Aorta (tissue), 5 donors: ENCODE data around the gene CDH23. TPM values are rescaled to one million over a fixed set of nuclear protein-coding genes. Genes with fewer than 3 reads are reported as not detected.

Source experiments
- ATAC-seq: fragments of 200-7000 bp; cut with Tn5 transposase; one replicate; pipeline ENCODE4 v1.9.1; 2022; ENCODE audit warnings: moderate library complexity; ENCODE audit not compliant: low FRiP score
- DNase-seq, 2 donors: peaks; one replicate each; pipeline ENCODE4 v3.0.0-alpha.2; 2020
- H3K27ac ChIP-seq, 2 donors: one replicate each; pipeline ENCODE4 v1.5.1; 2013; ENCODE audit warnings: low read length in 2 of 2, mild to moderate bottlenecking in 2 of 2, moderate library complexity in 2 of 2, control low read depth in 1 of 2, inconsistent platforms in 1 of 2, low read depth in 1 of 2
- H3K27me3 ChIP-seq, 2 donors: one replicate each; pipeline ENCODE4 v1.6.1; 2013; ENCODE audit warnings: control low read depth in 1 of 2, low read length in 1 of 2, mild to moderate bottlenecking in 1 of 2, moderate library complexity in 1 of 2; ENCODE audit not compliant: insufficient read depth in 2 of 2, control insufficient read depth in 1 of 2
- H3K36me3 ChIP-seq, 2 donors: one replicate each; pipeline ENCODE4 v1.6.1; 2013; ENCODE audit warnings: control low read depth in 1 of 2, low read length in 1 of 2, mild to moderate bottlenecking in 1 of 2; ENCODE audit not compliant: insufficient read depth in 2 of 2, control insufficient read depth in 1 of 2
- H3K4me1 ChIP-seq, 2 donors: one replicate each; pipeline ENCODE4 v1.6.1; 2013; ENCODE audit warnings: low read length in 2 of 2, control low read depth in 1 of 2, mild to moderate bottlenecking in 1 of 2, moderate library complexity in 1 of 2; ENCODE audit not compliant: insufficient read depth in 2 of 2, control insufficient read depth in 1 of 2
- H3K4me3 ChIP-seq, 2 donors: one replicate each; pipeline ENCODE4 v1.5.1; 2013; ENCODE audit warnings: low read length in 2 of 2, control low read depth in 1 of 2, mild to moderate bottlenecking in 1 of 2
- H3K9me3 ChIP-seq: one replicate; pipeline ENCODE4 v1.6.1; 2013; ENCODE audit warnings: mild to moderate bottlenecking, low read length; ENCODE audit not compliant: control insufficient read depth
- WGBS, 2 donors: extraction: QIAGEN DNeasy Blood & Tissue Kit; methylation state at CpG; one replicate each; pipeline ENCODE4 v1.1.7; 2013; 5-methylcytosine and 5-hydroxymethylcytosine counted together
- intact Hi-C, 2 donors: fragments of 100-400 bp; cut with DNase I; formaldehyde crosslinking; loops; one replicate each; pipeline versions ENCODE4 v1.14.2 to v1.15.0; 2022
- polyA plus RNA-seq, 2 donors: library from polyadenylated mRNA; stranded (reverse); fragments of 200-250 nt; gene quantifications; one replicate each; pipeline ENCODE4 v1.2.3, GENCODE V29; 2013
- total RNA-seq, 2 donors: library from RNA; stranded (reverse); fragmentation: NEBNext Ultra II Directional; extraction: Animal tissue kit (Norgen Biotek cat#: 25700); gene quantifications; one replicate each; pipeline ENCODE4 v1.2.1, GENCODE V29; 2021
- donor health status: healthy with polysubstance abuse.
- donor health status: Bipolar disorder and iron deficiency.
- donor health status: DM: no; HTN: no; CAD: no.
- donor health status: DM: no; HTN: no; CAD: no.
- donor health status: DM: yes; HTN: yes; CAD: no.

Gene CDH23
- total and polyA plus RNA-seq, 4 donors = 0.50 to 16.6 (median 7.3) TPM

DNA sequence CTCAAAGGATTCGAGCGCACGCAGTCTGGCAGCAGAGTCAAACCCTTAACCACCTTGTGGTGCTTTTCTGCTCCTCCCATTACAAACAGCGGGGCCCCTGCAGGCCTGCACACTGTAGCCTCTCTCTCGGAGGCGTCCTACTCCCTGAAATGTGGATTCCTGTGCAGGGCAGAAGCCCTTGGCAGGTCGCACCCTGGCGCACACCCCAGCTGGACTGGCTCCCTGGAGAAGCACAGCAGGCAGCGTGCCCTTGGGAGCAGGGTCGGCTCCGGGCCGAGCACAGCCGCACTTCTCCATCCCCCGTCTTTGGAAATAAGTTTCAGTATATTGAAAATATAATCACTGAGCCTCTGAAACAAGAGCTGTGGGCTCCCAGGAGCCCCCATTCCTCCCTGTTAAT lies 178.7 kb downstream of the CDH23 start:
- no peaks in the 10 kb centered on the region for H3K9me3 ChIP-seq
- H3K4me1 ChIP-seq = no peaks in the 10 kb centered on the region
- H3K36me3 ChIP-seq = no peaks in the 10 kb centered on the region
- H3K27me3 ChIP-seq = no peaks in the 10 kb centered on the region
- ATAC-seq (no peak), DNase-seq (no peak)
- intact Hi-C loops = no loop called here
- H3K27ac ChIP-seq = no peak overlapping the region
- H3K4me3 ChIP-seq = no peak overlapping the region
- WGBS, 2 donors = 19 to 22% methylated on average over 14 of the region's 14 CpGs

DNA sequence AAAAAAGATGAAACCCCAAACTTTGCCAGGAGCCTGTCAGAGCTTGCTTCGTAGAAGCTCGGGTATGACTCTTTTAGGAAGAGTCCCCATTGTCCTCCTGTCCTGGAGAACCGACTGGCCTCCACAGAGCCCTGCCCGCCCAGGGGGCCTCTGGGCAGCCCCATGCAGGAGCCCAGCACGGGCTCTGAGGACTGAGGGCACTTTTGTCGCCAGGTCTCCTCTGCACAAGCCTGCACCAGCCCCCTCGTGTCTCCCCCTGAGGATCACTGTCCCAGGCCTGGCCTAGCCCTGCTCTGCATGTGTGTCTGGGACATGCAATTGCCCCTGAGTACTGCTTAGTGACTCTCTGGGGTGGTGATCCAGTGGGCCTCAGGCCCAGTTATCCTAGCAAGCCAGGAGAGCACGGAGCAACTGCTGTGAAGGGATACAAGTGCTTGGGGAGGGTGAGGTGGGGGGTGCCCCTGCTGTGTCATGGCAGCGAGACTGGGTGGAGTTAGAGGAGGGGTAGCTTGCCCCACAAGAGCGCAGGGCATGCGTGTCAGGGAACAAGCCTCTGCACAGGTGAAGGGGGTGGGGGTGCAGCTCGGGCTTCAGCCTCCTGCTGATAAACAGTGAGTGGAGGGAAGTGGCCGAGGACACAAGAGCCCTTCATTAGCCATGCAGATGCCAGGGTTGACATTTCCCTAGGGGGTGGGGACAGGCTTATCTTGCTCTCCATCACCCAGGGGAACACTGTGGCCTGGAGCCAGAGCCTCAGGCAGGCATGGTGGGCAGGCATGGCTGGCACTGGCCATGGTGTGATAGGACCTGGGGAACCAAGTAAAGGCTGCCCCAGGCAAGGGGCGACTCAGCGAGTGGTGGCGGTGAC lies 179.4 kb downstream of the CDH23 start:
- intact Hi-C loops = no loop called here
- Histone ChIP-seq H3K36me3 (no peaks in the 10 kb centered on the region), H3K4me1 (no peaks in the 10 kb centered on the region), H3K27me3 (no peaks in the 10 kb centered on the region), H3K4me3 (no peak overlapping the region), H3K9me3 (no peaks in the 10 kb centered on the region), H3K27ac (no peak overlapping the region)
- DNase-seq = no peak
- 45 to 53% methylated on average over 16 of the region's 16 CpGs for WGBS, 2 donors
- ATAC-seq = no peak

GRCh38 chr10:71576842-71577241 lies 180.1 kb downstream of the CDH23 start:
- DNase-seq = no peak
- WGBS, 2 donors = 93 to 94% methylated on average over 9 of the region's 9 CpGs
- intact Hi-C loops = no loop called here

DNA sequence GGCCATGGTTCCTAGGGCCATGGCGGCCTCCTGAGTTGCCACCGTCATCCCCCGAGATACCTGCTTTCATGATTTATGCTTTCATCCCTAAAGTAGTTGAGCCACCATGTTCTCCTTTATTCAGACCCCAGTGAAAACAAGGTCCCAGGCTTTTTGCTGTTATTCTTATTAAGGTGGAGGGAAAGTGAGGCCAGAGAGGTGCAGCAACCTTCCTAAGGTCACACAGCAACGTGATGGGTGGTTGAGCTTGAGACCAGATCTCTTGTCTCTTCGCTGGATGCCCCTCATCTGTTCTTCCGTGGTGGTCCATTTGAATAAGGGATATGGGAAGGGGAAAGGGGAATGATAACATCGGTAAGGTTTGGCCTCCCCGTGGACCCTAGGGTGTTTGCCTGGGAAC lies 180.6 kb downstream of the CDH23 start:
- ATAC-seq (no peak), DNase-seq (no peak)
- intact Hi-C loops = no loop called here
- H3K27ac ChIP-seq = no peak overlapping the region
- no peaks in the 10 kb centered on the region for H3K27me3 ChIP-seq
- H3K4me3 ChIP-seq = no peak overlapping the region
- H3K9me3 ChIP-seq = no peaks in the 10 kb centered on the region
- 91% methylated on average over 8 of the region's 8 CpGs for WGBS, 2 donors
- no peaks in the 10 kb centered on the region for H3K36me3 ChIP-seq
- no peaks in the 10 kb centered on the region for H3K4me1 ChIP-seq

More at GRCh38 chr10:71576842-71577241, 180.1 kb downstream of the CDH23 start:
- ATAC-seq = no peak
- Histone ChIP-seq H3K36me3 (no peaks in the 10 kb centered on the region), H3K9me3 (no peaks in the 10 kb centered on the region), H3K4me3 (no peak overlapping the region), H3K4me1 (no peaks in the 10 kb centered on the region), H3K27ac (no peak overlapping the region), H3K27me3 (no peaks in the 10 kb centered on the region)

- Histone ChIP-seq H3K27ac (no peak overlapping the region), H3K27me3 (no peaks in the 10 kb centered on the region), H3K36me3 (no peaks in the 10 kb centered on the region), H3K4me1 (no peaks in the 10 kb centered on the region), H3K9me3 (no peaks in the 10 kb centered on the region), H3K4me3 (no peak overlapping the region)
- ATAC-seq = no peak
- DNase-seq = no peak
- WGBS, 2 donors = 68 to 70% methylated on average over 10 of the region's 10 CpGs
- intact Hi-C loops = no loop called here
These were observed 181.3 kb downstream of the CDH23 start for GRCh38 chr10:71578069-71578468.

DNA sequence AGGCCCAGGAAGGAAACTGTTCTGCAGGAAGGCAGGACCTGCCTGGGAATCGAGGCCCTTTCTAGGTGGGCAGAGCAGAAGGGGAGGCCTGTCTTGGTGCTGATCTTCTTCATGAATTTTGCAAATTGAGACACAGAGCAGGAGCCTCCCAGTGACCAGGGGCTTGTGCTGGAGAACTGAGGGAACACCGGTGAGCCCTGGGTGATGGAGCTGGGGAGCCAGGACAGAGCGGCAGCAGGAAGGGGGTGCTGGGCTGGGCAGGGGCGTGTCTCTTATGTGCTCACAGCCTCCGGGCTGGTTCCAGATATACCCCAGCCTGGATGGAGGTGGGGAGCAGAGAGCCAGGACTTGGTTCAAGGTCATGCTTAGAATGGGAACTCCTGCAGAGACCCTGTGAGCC lies 182.9 kb downstream of the CDH23 start:
- no peaks in the 10 kb centered on the region for H3K36me3 ChIP-seq
- DNase-seq (peak in 1 of 2 donors; percentile 69), ATAC-seq (no peak)
- intact Hi-C loops = no loop called here
- H3K9me3 ChIP-seq = no peaks in the 10 kb centered on the region
- H3K27me3 ChIP-seq = no peaks in the 10 kb centered on the region
- H3K4me1 ChIP-seq = no peaks in the 10 kb centered on the region
- 83 to 88% methylated on average over 5 of the region's 5 CpGs for WGBS, 2 donors
- no peak overlapping the region for H3K4me3 ChIP-seq
- H3K27ac ChIP-seq = no peak overlapping the region

GRCh38 chr10:71580415-71580814 lies 183.7 kb downstream of the CDH23 start:
- 62 to 65% methylated on average over 2 of the region's 2 CpGs for WGBS, 2 donors
- H3K27me3 ChIP-seq = no peaks in the 10 kb centered on the region
- intact Hi-C loops = no loop called here
- no peaks in the 10 kb centered on the region for H3K9me3 ChIP-seq
- H3K4me1 ChIP-seq = no peaks in the 10 kb centered on the region
- H3K36me3 ChIP-seq = no peaks in the 10 kb centered on the region
- ATAC-seq (no peak), DNase-seq (no peak)
- H3K27ac ChIP-seq = no peak overlapping the region
- H3K4me3 ChIP-seq = no peak overlapping the region

GRCh38 chr10:71580926-71581325 lies 184.2 kb downstream of the CDH23 start:
- H3K27ac ChIP-seq = no peak overlapping the region
- no peaks in the 10 kb centered on the region for H3K27me3 ChIP-seq
- H3K9me3 ChIP-seq = no peaks in the 10 kb centered on the region
- 75 to 83% methylated on average over 2 of the region's 2 CpGs for WGBS, 2 donors
- no peaks in the 10 kb centered on the region for H3K36me3 ChIP-seq
- H3K4me1 ChIP-seq = no peaks in the 10 kb centered on the region
- ATAC-seq (no peak), DNase-seq (no peak)
- H3K4me3 ChIP-seq = no peak overlapping the region
- intact Hi-C loops = no loop called here

DNA sequence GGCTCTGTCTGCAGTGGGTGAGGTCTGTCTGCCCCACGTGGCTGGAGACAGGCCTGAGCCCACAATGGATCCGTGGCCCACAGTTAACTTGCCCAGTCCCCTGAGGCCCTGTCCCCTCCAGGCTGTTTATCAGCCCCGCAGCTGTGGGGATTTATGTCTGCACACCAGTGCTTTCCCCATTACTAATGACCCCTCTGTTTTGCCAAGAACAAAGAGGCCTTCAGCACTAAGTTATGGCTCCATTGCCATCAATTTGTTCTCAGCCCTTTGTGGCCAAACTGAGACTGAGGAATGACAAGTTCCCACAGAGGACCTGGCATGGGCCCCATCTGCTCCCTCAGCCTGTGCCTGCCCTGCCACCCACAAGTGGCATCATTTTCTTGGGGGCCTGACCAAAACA lies 184.7 kb downstream of the CDH23 start:
- intact Hi-C loops = no loop called here
- no peak overlapping the region for H3K27ac ChIP-seq
- no peak overlapping the region for H3K4me3 ChIP-seq
- no peaks in the 10 kb centered on the region for H3K27me3 ChIP-seq
- no peaks in the 10 kb centered on the region for H3K36me3 ChIP-seq
- 30 to 35% methylated on average over 3 of the region's 3 CpGs for WGBS, 2 donors
- H3K9me3 ChIP-seq = no peaks in the 10 kb centered on the region
- ATAC-seq = no peak
- no peaks in the 10 kb centered on the region for H3K4me1 ChIP-seq
- no peak for DNase-seq
